GM20000 (cell line): Measurements from ENCODE around the gene OPN5.
"Not testable (repeated sequence)": the region's sequence is repeated elsewhere in the genome, so short reads cannot be mapped to it uniquely, and the experiment has no call there.

Experiments used
- DNase-seq: peaks from one replicate; pipeline ENCODE4 v3.0.0; 2012; ENCODE audit warnings: low spot score
- TF ChIP-seq, protein P1 (sequence below): IDR thresholded peaks from 2 replicates; pipeline ENCODE4 v1.5.1; 2012; ENCODE audit warnings: mild to moderate bottlenecking, control low read depth; ENCODE audit errors: extremely low read depth, missing control alignments

Gene OPN5

DNA sequence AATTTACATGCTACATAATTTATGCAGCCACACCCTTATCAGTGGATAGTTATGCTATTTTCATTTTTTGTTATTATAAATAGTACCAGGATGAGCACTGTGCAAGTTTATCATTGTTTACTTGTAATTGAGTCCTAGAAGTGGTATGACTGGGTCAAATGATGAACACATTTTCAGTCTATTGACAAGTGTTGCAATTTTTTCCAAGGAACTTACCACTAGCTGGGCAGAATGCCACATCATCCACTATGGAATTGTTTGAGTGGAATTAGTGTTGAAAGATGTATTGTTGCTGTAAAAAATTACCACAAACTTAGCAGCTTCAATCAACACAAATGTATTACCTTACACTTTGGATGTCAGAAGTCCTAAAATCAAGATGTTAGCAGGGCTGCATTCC, 38.1 kb upstream of the OPN5 start:
- no peak for DNase-seq
- TF ChIP-seq, protein P1, sequence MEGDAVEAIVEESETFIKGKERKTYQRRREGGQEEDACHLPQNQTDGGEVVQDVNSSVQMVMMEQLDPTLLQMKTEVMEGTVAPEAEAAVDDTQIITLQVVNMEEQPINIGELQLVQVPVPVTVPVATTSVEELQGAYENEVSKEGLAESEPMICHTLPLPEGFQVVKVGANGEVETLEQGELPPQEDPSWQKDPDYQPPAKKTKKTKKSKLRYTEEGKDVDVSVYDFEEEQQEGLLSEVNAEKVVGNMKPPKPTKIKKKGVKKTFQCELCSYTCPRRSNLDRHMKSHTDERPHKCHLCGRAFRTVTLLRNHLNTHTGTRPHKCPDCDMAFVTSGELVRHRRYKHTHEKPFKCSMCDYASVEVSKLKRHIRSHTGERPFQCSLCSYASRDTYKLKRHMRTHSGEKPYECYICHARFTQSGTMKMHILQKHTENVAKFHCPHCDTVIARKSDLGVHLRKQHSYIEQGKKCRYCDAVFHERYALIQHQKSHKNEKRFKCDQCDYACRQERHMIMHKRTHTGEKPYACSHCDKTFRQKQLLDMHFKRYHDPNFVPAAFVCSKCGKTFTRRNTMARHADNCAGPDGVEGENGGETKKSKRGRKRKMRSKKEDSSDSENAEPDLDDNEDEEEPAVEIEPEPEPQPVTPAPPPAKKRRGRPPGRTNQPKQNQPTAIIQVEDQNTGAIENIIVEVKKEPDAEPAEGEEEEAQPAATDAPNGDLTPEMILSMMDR, result no peak

DNA sequence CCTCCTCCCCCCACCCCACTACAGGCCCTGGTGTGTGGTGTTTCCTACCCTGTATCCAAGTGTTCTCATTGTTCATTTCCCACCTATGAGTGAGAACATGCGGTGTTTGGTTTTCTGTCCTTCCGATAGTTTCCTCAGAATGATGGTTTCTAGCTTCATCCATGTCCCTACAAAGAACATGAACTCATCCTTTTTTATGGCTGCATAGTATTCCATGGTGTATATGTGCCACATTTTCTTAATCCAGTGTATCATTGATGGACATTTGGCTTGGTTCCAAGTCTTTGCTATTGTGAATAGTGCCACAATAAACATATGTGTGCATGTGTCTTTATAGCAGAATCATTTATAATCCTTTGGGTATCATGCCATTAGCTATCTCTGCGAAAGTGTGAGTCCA, 36.6 kb upstream of the OPN5 start:
- not testable (repeated sequence) for DNase-seq

DNA sequence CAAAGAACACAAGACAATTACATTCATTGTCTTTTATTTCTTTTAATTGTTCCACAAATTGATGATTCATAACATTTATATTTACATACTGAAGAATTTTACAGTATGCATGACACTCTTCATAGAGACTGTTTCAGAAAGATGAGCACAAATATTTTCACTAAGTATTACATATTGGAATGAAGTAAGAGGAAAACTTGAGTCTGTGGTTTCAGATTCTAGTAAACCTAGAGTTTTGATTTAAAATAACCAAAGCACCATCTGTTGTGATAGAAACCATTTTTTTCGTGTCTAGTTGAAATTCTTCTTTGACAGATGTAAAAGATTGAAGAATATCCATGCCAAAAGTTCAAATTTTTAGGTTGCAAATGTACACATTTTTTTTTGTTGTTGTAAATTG, 32.1 kb upstream of the OPN5 start:
- TF ChIP-seq, protein P1, result no peak

DNA sequence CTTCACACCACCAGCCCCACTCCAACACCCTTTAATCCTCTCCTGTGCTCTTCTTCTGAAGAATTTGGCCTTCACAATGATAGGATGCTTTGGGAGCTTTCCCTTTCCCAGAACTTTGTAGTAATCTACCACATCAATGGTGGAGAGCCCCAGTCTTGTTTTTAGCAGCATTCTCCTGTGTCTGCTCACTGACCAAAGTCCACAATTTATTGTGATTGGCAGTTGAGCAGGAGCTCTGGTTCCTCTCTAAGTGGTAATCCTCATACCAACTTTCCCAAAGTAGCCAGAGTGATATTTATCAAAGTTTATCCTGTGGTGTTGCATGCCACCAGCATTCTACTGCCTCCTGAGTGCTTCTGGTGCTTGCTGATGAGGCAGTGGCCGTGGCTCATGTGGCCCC, 29.0 kb upstream of the OPN5 start:
- TF ChIP-seq, protein P1, result no peak
- DNase-seq, result no peak

More for the DNA sequence above, 32.1 kb upstream of the OPN5 start:
- no peak for DNase-seq

DNA sequence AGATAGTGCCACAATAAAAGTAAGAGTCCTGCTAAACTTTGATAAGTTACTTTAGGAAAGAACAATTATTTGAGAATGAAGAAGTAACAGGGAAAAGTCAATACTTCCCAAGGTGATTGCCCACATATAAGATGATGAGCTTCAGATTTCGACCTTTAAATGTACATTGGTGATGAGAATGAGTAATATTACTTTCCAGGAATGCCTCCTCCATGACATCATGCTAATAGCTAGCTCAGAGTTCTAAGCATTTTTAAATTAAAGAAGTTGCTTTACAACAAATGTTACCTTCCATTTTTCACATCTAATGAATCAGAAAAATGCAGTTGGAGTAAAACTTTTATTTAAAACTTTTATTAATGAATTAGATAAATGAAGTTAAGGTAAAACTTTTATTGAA, 22.5 kb upstream of the OPN5 start:
- DNase-seq, result no peak
- TF ChIP-seq, protein P1, result no peak

DNA sequence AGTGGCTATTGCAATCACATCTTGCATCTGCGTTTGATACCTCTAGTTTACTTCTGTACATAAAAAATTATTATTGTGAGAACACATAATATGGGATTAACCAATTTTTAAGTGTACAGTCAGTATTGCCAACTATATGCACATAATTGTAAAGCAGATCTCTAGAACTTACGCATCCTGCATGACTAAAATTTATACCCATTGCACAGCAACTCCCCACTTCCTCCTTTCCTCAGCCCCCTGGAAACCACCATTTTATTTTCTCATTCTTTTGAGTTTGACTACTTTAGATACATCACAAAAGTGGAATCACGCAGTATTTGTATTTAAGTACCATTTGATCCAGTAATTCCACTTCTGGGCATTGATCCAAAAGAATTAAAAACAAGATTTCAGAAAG, 19.3 kb upstream of the OPN5 start:
- TF ChIP-seq, protein P1, result no peak
- no peak for DNase-seq

DNA sequence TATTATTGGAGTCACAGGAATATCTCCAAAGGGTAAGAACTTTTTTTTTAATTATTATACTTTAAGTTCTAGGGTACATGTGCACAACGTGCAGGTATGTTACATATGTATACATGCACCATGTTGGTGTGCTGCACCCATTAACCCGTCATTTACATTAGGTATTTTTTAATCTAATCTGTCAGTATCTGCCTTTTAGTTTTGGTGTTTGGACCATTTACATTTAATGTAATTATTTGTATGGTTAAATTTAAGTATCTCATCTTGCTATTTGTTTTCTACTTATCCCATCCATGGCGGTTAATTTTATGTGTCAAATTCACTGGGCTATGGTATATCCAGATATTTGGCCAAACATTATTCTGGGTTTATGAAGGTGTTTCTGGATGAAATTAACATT, 15.4 kb upstream of the OPN5 start:
- DNase-seq, result no peak
- TF ChIP-seq, protein P1, result no peak

DNA sequence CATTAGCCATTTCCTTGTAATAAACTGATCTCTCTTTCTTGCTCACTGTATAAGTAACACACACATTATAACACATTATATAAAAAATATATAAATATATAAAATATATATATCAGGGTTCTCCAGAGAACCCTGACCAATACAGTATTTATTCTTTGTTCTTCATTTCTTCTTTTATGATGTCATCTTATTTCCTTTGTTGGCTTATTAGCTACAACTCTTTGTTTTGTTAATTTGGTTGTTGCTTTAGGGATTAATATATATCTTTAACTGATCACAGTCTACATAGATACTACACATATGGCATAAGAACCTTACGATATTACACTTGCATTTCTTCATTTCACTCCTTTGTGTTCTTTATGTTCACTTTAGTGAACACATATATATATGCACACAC, 14.7 kb upstream of the OPN5 start:
- TF ChIP-seq, protein P1, result no peak
- no peak for DNase-seq
